Adipocyte (in vitro differentiated cells): ENCODE results near the gene MTFR1L.

Source experiments
- DNase-seq: peaks from one replicate; pipeline ENCODE4 v3.0.0-alpha.2; 2015; ENCODE audit warnings: low read depth
- H3K27me3 ChIP-seq: replicated peaks from 2 replicates; pipeline ENCODE4 v1.7.0; 2013; ENCODE audit warnings: mild to moderate bottlenecking, low read length, moderate library complexity; ENCODE audit not compliant: control insufficient read depth, insufficient read depth
- H3K36me3 ChIP-seq: 2 replicates; pipeline ENCODE4 v1.7.0; 2013; ENCODE audit warnings: low read length, mild to moderate bottlenecking, moderate library complexity; ENCODE audit not compliant: control insufficient read depth, insufficient read depth, severe bottlenecking
- H3K4me1 ChIP-seq: 2 replicates; pipeline ENCODE4 v1.7.0; 2013; ENCODE audit warnings: mild to moderate bottlenecking, low read length, moderate library complexity; ENCODE audit not compliant: control insufficient read depth, insufficient read depth
- H3K4me3 ChIP-seq: 2 replicates; pipeline ENCODE4 v1.7.0; 2013; ENCODE audit warnings: mild to moderate bottlenecking, low read length, moderate library complexity
- H3K9ac ChIP-seq: 2 replicates; pipeline ENCODE4 v1.7.0; 2013; ENCODE audit warnings: mild to moderate bottlenecking, low read length, moderate library complexity
- H3K9me3 ChIP-seq: 2 replicates; pipeline ENCODE4 v1.7.0; 2013; ENCODE audit warnings: mild to moderate bottlenecking, low read length, moderate library complexity; ENCODE audit not compliant: control insufficient read depth

MTFR1L gene

GRCh38 chr1:25878690-25879089 is 58.9 kb downstream of the MTFR1L start:
- Histone ChIP-seq H3K9me3 (no peaks in the 10 kb centered on the region), H3K4me1 (peaks cover 7% of the 10 kb centered on the region), H3K36me3 (no peaks in the 10 kb centered on the region), H3K27me3 (no peaks in the 10 kb centered on the region), H3K4me3 (no peak overlapping the region), H3K9ac (no peak overlapping the region)
- no peak for DNase-seq

GRCh38 chr1:25879675-25880074 is 59.9 kb downstream of the MTFR1L start:
- no peak overlapping the region for H3K9ac ChIP-seq
- H3K36me3 ChIP-seq = no peaks in the 10 kb centered on the region
- no peak for DNase-seq
- H3K27me3 ChIP-seq = no peaks in the 10 kb centered on the region
- no peak overlapping the region for H3K4me3 ChIP-seq
- H3K9me3 ChIP-seq = no peaks in the 10 kb centered on the region
- H3K4me1 ChIP-seq = peaks cover 3% of the 10 kb centered on the region

GRCh38 chr1:25880518-25880917 is 60.8 kb downstream of the MTFR1L start:
- H3K4me1 ChIP-seq = no peaks in the 10 kb centered on the region
- no peaks in the 10 kb centered on the region for H3K27me3 ChIP-seq
- no peak for DNase-seq
- no peak overlapping the region for H3K9ac ChIP-seq
- no peak overlapping the region for H3K4me3 ChIP-seq
- no peaks in the 10 kb centered on the region for H3K36me3 ChIP-seq
- H3K9me3 ChIP-seq = no peaks in the 10 kb centered on the region

- H3K36me3 ChIP-seq = no peaks in the 10 kb centered on the region
- no peak for DNase-seq
- no peak overlapping the region for H3K4me3 ChIP-seq
- H3K27me3 ChIP-seq = no peaks in the 10 kb centered on the region
- H3K4me1 ChIP-seq = no peaks in the 10 kb centered on the region
- no peaks in the 10 kb centered on the region for H3K9me3 ChIP-seq
- no peak overlapping the region for H3K9ac ChIP-seq
Measured at GRCh38 chr1:25881266-25881665, 61.5 kb downstream of the MTFR1L start.
